Heart left ventricle (tissue), 16 donors: ENCODE results near the gene LRIT3. TPM values are rescaled to one million over a fixed set of nuclear protein-coding genes. Genes with fewer than 3 reads are reported as not detected.

Experiments
- ATAC-seq, 4 donors: fragments of 200-7000 bp; cut with Tn5 transposase; one replicate each; pipeline ENCODE4 v1.9.1; 2020 to 2022; ENCODE audit warnings: moderate library complexity in 4 of 4, mild to moderate bottlenecking in 3 of 4, moderate number of reproducible peaks in 1 of 4
- DNase-seq, 5 donors: peaks; one replicate each; pipeline ENCODE4 v3.0.0-alpha.2; 2020
- H3K27ac ChIP-seq, 12 donors: fragments of 200-600 bp; sonication (generic) in 4 of 12; one replicate each; pipeline versions ENCODE4 v1.5.0 to v1.8.0; 2016 to 2022; ENCODE audit warnings: mild to moderate bottlenecking in 2 of 12
- H3K27me3 ChIP-seq, 9 donors: fragments of 200-600 bp; sonication (generic) in 2 of 9; one replicate each; pipeline versions ENCODE4 v1.5.1 to v1.8.0; 2016 to 2022; ENCODE audit warnings: mild to moderate bottlenecking in 3 of 9
- H3K36me3 ChIP-seq, 9 donors: fragments of 200-600 bp; sonication (generic) in 2 of 9; one replicate each; pipeline versions ENCODE4 v1.5.0 to v1.8.0; 2018 to 2022; ENCODE audit warnings: mild to moderate bottlenecking in 2 of 9
- H3K4me1 ChIP-seq, 12 donors: fragments of 200-600 bp; sonication (generic) in 4 of 12; one replicate each; pipeline versions ENCODE4 v1.5.0 to v1.8.0; 2016 to 2022; ENCODE audit warnings: mild to moderate bottlenecking in 3 of 12
- H3K4me3 ChIP-seq, 12 donors: fragments of 200-600 bp; sonication (generic) in 4 of 12; one replicate each; pipeline versions ENCODE4 v1.5.0 to v1.8.0; 2017 to 2022; ENCODE audit warnings: mild to moderate bottlenecking in 9 of 12, moderate library complexity in 4 of 12
- H3K9me3 ChIP-seq, 12 donors: fragments of 200-600 bp; sonication (generic) in 4 of 12; one replicate each; pipeline versions ENCODE4 v1.5.0 to v1.8.0; 2016 to 2022; ENCODE audit warnings: mild to moderate bottlenecking in 1 of 12
- POLR2A ChIP-seq, 2 donors: fragments of 450-650 bp; IDR thresholded peaks; one replicate each; pipeline ENCODE4 v1.6.1; 2017; ENCODE audit warnings: antibody characterized with exemption in 2 of 2, mild to moderate bottlenecking in 2 of 2, moderate library complexity in 2 of 2
- WGBS, 4 donors: extraction: QIAGEN DNeasy Blood & Tissue Kit in 2 of 4; methylation state at CpG; one replicate each; pipeline versions ENCODE4 v1.1.5 to v1.1.7; 2013 to 2018; 5-methylcytosine and 5-hydroxymethylcytosine counted together
- intact Hi-C, 10 donors: fragments of 100-400 bp; cut with DNase I; formaldehyde crosslinking; loops; one replicate each; pipeline versions ENCODE4 v1.11.1 to v1.14.2; 2022
- polyA plus RNA-seq, 2 donors: library from polyadenylated mRNA; stranded (reverse); fragments of 200-250 nt; gene quantifications; one replicate each; pipeline ENCODE4 v1.2.3, GENCODE V29; 2013
- total RNA-seq, 9 donors: library from RNA; depleted of rRNA in 2 of 9; stranded (reverse); fragments of >200 nt in 2 of 9; fragmentation: NEBNext Ultra II Directional in 3 of 9; extraction: Animal tissue kit (Norgen Biotek cat#: 25700) in 3 of 9; gene quantifications; one replicate each; pipeline versions ENCODE4 v1.1.0 to v1.2.4, GENCODE V29; 2016 to 2023
- TF ChIP-seq, protein P1 (sequence below), 12 donors: fragments of 200-600 bp; sonication (generic) in 4 of 12; IDR thresholded peaks; one replicate each; pipeline versions ENCODE4 v1.5.0 to v1.8.0; 2018 to 2022; ENCODE audit warnings: antibody characterized with exemption in 12 of 12, mild to moderate bottlenecking in 5 of 12
- donor health status: ischemic (EF 13 %, LVEDD 7.1; RV severe dilation, severe dysfunction).
- donor health status: healthy with polysubstance abuse.
- donor health status: DM: no; HTN: yes; CAD: no.
- donor health status: DM: no; HTN: no; CAD: no.
- donor health status: ischemic (EF 25% LVEDD 6.9; RV normal size, moderate dysfunction).
- donor health status: ischemic (EF 25% LVEDD 5.7; RV mildly dilated, moderate dysfunction).
- donor health status: healthy.
- donor health status: DM: yes; HTN: yes; CAD: no.
- donor health status: ischemic (EF 35%, LVEDD 5.7; RV mildly dilated, moderate dysfunction).
- donor health status: nonischemic (EF 11% LVEDD 7.7; RV severe dilation, severe dysfunction).
- donor health status: DM: yes; HTN: yes; CAD: no.
- donor health status: PGD.
- donor health status: ischemic (EF 29% LVEDD 5.4; RV normal size, mild dysfunction).
- donor health status: nonischemic (EF 23%, LVEDD 6.1; RV moderate dilation, normal function).

LRIT3 gene
- total and polyA plus RNA-seq, 11 donors = 0.08 TPM; not detected in 10

DNA sequence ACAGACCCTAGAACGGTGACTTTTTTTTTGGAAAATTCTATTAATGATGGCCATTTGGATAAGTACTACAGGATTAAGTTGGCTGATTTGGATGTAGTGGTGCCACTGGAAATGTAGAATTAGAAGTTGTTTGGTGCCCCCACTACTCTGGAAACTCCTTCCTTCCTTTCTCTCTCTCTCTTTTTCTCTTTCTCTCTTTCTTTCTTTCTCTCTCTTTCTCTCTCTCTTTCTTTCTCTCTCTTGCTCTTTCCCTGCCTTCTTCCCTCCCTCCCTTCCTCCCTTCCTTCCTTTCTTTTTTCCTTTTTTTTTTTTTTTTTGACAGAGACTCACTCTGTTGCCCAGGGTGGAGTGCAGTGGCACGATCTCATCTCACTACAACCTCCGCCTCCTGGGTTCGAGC lies 29.6 kb upstream of the LRIT3 start:
- H3K36me3 ChIP-seq = peaks cover 0 to 58% (median 47%) of the 10 kb centered on the region in 9 donors
- intact Hi-C loops = loop anchor here in 8 of 10 donors (5.0 to 10.0 kb wide), 9 partner anchors 86 to 1196 kb away; partner anchors contain the start of genes CASP6 (in 6 of the 8), SEC24B (in 4 of the 8), EGF (in 1 of the 8) and MCUB (in 1 of the 8)
- WGBS, 4 donors = 92 to 95% (median 94%) methylated on average over 4 of the region's 4 CpGs

DNA sequence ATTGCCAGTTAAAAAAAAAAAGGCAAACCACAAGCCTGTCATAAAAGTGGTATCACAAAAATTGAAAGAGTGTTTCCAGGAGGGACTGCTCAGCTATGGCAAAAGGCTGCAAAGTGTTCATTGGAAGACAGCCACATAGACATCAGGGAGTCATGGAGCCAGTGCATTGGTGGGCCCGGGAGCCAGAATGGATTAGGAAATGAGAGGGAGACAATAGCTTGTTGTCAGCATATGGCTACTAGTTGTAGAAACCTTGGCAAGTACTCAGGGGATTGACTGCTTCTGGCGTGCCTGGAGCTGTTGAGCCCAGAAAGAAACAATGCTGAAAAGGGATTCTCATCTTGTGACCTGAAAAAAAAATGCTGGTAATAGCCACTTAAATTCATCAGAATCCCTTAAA lies 27.3 kb upstream of the LRIT3 start:
- intact Hi-C loops = loop anchor here in 3 of 10 donors (5.0 to 10.0 kb wide), 3 partner anchors 116 to 388 kb away; partner anchors contain the start of genes CASP6 (in 2 of the 3) and SEC24B (in 1 of the 3)
- H3K27me3 ChIP-seq = no peaks in the 10 kb centered on the region
- no peak for ATAC-seq
- H3K9me3 ChIP-seq = no peaks in the 10 kb centered on the region
- H3K4me1 ChIP-seq = peaks cover 0 to 15% (median 9%) of the 10 kb centered on the region in 12 donors
- peaks cover 0 to 81% (median 69%) of the 10 kb centered on the region in 9 donors for H3K36me3 ChIP-seq
- no peak overlapping the region for H3K27ac ChIP-seq
- DNase-seq = no peak
- WGBS, 4 donors = 44 to 56% (median 50%) methylated on average over 2 of the region's 2 CpGs
- H3K4me3 ChIP-seq = no peak overlapping the region
- no peak for TF ChIP-seq POLR2A (IDR thresholded peaks at IDR 0.05)
- TF ChIP-seq, protein P1, sequence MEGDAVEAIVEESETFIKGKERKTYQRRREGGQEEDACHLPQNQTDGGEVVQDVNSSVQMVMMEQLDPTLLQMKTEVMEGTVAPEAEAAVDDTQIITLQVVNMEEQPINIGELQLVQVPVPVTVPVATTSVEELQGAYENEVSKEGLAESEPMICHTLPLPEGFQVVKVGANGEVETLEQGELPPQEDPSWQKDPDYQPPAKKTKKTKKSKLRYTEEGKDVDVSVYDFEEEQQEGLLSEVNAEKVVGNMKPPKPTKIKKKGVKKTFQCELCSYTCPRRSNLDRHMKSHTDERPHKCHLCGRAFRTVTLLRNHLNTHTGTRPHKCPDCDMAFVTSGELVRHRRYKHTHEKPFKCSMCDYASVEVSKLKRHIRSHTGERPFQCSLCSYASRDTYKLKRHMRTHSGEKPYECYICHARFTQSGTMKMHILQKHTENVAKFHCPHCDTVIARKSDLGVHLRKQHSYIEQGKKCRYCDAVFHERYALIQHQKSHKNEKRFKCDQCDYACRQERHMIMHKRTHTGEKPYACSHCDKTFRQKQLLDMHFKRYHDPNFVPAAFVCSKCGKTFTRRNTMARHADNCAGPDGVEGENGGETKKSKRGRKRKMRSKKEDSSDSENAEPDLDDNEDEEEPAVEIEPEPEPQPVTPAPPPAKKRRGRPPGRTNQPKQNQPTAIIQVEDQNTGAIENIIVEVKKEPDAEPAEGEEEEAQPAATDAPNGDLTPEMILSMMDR (IDR thresholded peaks at IDR 0.05) = no peak

More for the DNA sequence above, 29.6 kb upstream of the LRIT3 start:
- no peak for TF ChIP-seq POLR2A (IDR thresholded peaks at IDR 0.05)
- TF ChIP-seq, protein P1 (IDR thresholded peaks at IDR 0.05) = no peak
- H3K27me3 ChIP-seq = no peaks in the 10 kb centered on the region
- H3K27ac ChIP-seq = no peak overlapping the region
- H3K4me1 ChIP-seq = peaks cover 0 to 21% (median 13%) of the 10 kb centered on the region in 12 donors
- no peak for DNase-seq
- no peak for ATAC-seq
- H3K9me3 ChIP-seq = no peaks in the 10 kb centered on the region
- H3K4me3 ChIP-seq = no peak overlapping the region

DNA sequence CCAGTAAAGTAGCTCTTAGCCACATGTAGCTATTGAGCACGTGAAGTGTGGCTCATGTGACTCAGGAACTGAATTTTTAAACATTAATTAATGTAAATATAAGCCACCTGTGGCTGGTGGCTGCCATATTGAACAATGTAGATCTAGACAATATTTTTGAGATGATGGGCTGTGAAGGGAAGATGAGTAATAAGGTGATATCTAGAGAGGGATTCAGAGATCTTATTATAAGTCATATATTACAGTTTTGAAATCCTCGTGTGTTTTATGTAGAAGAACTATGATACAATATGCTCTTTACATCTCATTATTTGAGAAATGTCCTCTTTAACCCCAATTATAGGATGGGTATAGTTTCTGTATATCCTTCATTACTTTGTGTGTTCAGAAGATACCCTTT lies 26.7 kb upstream of the LRIT3 start:
- peaks cover 0 to 87% (median 71%) of the 10 kb centered on the region in 9 donors for H3K36me3 ChIP-seq
- no peak overlapping the region for H3K4me3 ChIP-seq
- TF ChIP-seq POLR2A (IDR thresholded peaks at IDR 0.05) = no peak
- TF ChIP-seq, protein P1 (IDR thresholded peaks at IDR 0.05) = no peak
- H3K27me3 ChIP-seq = no peaks in the 10 kb centered on the region
- no peak for ATAC-seq
- intact Hi-C loops = loop anchor here in 3 of 10 donors (5.0 to 10.0 kb wide), 3 partner anchors 116 to 389 kb away; partner anchors contain the start of genes CASP6 (in 2 of the 3) and SEC24B (in 1 of the 3)
- H3K27ac ChIP-seq = no peak overlapping the region
- DNase-seq = no peak
- WGBS, 4 donors = 81 to 91% (median 85%) methylated on average over 2 of the region's 2 CpGs
- H3K9me3 ChIP-seq = no peaks in the 10 kb centered on the region
- H3K4me1 ChIP-seq = peaks cover 0 to 15% (median 8%) of the 10 kb centered on the region in 12 donors

DNA sequence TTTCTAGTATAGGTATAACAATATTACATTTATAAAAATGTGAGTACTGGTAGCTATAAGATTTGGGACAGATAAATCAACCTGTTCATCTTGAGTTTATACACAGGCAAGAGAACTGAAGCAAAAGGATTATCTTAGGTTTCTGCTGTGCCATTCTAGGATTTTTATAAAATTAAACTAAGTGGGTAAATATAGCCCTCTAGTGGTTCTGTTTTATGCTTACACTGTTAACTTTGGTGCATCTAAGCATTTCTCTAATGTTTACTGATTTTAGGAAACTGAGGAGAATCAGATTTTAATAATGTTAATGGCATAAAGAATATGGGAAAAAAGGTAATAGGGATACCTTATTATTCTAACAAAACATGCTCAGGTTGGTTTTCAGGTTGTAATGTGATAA lies 21.2 kb upstream of the LRIT3 start:
- Histone ChIP-seq H3K27ac (no peak overlapping the region), H3K9me3 (no peaks in the 10 kb centered on the region), H3K27me3 (no peaks in the 10 kb centered on the region), H3K4me1 (no peaks in the 10 kb centered on the region), H3K36me3 (peaks cover 0 to 46% (median 37%) of the 10 kb centered on the region in 9 donors), H3K4me3 (no peak overlapping the region)
- no peak for DNase-seq
- intact Hi-C loops = loop anchor here in 9 of 10 donors (1.0 to 10.0 kb wide), 5 partner anchors 122 to 404 kb away; partner anchors contain the start of gene CASP6 (in 2 of the 9)
- TF ChIP-seq, protein P1 (IDR thresholded peaks at IDR 0.05) = peak; percentile 44 to 66 (median 54)
- no peak for TF ChIP-seq POLR2A (IDR thresholded peaks at IDR 0.05)
- ATAC-seq = no peak
